HG03565 (cell line): ENCODE results near the gene C4orf50.
"Not testable (repeated sequence)": the region's sequence is repeated elsewhere in the genome, so short reads cannot be mapped to it uniquely, and the experiment has no call there.

Experiments used
- ATAC-seq: cut with Tn5 transposase; IDR thresholded peaks from one replicate; pipeline ENCODE4 v1.9.1; 2021; ENCODE audit warnings: mild to moderate bottlenecking, moderate library complexity; ENCODE audit not compliant: unreplicated experiment

Gene C4orf50

GRCh38 chr4:6019316-6020263 is 1.4 kb upstream of the C4orf50 start:
- no peak for ATAC-seq

DNA sequence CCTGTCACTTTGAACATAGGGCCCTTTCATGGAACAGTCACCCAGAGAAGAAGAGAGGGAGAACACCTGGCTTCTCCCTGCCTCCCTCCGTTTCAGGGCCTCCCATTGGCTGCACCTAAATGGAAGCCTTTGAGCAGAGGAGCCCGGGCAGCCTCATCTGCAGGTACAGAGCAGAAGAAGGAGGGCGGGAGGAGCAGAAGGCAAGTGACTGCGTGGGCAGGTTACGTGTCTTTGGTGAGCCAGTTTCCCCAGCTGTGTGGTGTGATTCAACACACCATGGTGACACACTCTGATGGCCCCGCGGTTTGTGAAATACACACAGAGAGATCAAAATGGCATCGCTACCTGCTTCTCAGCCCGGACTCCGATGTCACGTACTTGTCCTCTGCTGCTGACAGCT is 431 bp downstream of the C4orf50 start:
- no peak for ATAC-seq

DNA sequence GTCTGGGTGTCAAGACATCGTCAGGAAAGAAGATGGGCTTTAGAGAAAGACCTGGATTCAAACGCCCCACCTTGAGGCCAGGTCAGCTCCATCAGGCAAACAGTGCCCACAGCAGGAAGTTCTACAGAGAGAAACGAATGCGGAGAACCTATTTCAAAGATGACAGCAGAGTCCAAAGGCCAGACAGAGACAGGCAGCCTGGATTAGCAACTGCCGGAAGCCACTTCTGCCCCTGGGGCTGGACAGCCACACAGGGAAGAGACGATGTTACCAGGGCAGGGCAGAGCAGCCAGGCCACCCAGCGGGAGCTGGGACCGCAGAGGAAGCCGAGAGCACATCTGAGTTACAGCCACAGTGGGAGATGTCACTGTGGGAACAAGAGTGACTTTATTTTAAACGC is 1.2 kb downstream of the C4orf50 start:
- no peak for ATAC-seq

- ATAC-seq = no peak
These were observed 4.7 kb downstream of the C4orf50 start for GRCh38 chr4:6013564-6013963.

DNA sequence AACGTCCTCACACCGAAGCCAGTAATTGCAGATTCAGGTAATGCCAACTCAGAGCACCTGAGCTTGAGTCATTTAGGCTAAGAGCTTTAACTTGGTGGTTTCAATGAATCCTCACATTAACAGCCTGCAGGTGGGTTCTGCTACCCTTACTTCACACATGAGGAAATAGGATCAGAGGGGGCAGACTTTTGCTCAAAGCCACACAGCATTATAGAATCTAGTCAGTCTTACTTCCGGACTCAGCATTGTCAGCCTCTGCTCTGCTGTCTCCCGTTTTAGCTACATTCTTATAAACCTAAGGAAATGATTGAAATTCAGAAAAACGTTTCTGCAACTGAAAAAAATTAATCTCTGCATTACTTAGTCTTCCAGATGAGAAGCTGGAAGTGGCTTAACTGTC is 6.0 kb downstream of the C4orf50 start:
- no peak for ATAC-seq

DNA sequence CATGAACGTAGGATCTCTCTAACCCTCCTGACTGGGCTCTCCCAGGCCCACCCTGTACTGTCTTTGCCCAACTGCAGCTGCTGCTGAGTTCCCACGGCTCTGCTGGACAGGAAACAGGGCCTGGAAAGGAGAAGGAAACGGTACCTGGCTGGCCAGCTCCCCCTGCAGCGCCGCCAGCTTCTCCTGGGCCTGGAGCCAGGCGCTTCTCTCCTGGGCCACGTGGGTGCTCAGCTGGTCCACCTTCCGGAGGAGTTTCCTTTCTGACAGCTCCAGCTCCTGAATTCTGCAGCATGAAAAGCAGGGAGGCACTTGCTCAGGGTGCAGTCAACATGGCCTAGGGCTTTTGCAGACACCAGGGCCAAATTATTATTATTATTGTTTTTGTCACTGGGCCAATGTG is 6.5 kb downstream of the C4orf50 start:
- ATAC-seq = no peak

GRCh38 chr4:6011271-6011671 is 7.0 kb downstream of the C4orf50 start:
- ATAC-seq = no peak

DNA sequence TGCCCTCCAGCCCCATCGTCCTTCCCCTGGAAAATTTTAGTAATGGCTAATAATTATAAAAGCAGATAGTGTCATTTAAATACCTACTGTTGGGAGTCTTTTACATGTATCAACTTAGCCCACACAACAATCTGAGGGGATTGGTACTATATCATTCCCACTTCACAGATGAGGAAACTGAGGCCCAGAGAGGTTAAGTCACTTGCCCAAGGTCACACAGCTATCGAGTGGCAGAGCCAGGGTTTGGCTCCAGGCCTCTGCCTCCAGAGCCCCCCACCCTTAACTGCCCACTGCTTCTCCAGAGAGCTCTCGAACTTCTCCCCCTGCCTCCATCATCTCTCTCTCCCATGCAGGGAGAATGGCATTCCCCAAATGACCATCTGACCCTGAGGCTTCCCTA is 7.4 kb downstream of the C4orf50 start:
- ATAC-seq = no peak

DNA sequence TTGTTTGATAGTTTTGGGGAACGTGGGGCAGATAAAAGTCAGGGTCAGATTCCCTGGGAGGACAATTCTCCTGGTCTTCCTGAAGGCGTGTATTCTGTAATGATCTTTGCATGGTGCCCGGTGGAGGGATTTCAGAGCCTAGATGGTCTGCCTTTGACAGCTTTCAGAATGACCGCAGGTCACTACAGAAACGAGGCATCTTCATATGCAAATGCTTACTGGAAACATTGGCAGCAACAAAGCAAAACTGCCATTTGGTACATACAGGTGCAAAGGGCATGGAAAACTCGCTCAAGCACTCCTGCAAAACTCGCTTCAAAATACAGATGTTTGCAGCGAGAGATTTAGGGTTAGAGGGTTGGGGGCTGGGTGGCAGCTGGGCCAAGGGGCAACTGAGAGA is 8.8 kb downstream of the C4orf50 start:
- ATAC-seq = no peak

DNA sequence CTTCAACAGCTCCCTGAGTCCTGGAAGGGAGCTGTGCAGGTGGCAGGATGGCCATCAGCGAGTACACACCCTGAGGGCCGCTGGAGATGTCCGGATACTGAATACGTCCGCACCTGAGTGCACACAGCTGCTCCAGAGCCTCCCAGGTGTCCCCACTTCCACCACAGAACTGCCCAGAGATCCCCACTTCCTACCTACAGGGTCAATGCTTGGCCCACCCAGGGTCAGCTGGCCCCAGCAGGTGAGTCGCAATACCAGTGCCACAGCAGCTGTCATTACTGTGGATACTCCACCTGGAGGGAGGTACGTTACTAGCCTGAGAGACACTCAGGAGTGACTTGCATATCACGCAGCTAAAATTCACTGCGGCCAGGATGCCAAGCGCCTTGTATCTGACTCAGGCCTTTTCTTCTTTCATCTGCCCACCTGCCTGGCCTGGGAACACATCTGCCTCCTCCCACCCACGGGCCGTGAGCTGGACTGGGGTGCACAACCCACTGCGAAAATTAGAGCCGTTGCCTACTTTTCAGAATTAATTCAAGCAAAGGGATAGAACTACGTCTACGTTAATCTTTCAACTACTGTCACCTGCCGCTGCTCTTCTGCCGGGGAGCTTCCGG is 9.4 kb downstream of the C4orf50 start:
- no peak for ATAC-seq

DNA sequence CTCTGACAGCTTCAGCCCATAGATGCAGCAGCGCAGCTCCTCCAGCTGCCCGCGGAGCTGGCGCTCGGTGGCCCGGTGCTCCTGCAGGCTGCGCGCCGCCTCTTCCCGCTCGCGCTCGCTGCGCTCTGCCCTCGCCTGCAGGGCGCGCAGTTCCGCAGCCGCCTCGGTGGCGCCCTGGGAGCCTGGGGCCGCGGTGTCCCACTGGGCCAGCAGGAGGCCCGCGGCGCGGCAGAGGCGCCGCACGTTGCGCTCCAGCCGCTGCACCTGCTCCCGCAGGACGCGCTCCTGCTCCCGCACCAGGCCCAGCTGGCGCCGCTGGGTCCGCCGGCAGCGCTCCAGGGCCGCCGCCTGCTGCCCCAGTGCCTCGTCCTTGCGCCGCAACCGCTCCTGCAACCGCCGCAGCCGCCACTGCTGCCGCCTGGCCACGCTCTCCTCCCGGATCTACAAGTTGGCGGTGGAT is 10.1 kb downstream of the C4orf50 start:
- ATAC-seq = no peak

DNA sequence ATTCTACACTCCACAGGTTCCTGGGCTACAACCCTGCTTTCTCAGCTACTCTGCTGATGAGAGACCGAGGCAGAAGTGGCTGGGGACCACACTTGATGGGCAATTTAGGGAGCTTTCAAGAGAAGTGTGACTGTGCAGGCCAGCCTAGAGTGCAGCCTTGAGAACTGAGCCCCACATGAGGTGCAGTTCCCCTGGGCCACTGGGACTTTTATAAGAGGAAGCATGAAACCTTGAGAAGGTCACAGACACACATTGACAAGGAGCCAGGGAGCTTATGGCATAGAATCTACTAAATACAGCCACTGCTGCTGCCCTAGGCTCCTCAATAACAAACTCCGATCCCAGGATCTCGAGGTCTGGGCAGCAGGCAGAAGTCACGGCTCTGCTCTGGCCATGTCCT is 13.1 kb downstream of the C4orf50 start:
- no peak for ATAC-seq

GRCh38 chr4:6003485-6003884 is 14.7 kb downstream of the C4orf50 start:
- ATAC-seq = not testable (repeated sequence)

GRCh38 chr4:6002926-6003325 is 15.3 kb downstream of the C4orf50 start:
- no peak for ATAC-seq

GRCh38 chr4:6002492-6002833 is 15.8 kb downstream of the C4orf50 start:
- no peak for ATAC-seq

GRCh38 chr4:6001680-6002491 is 16.3 kb downstream of the C4orf50 start:
- no peak for ATAC-seq

DNA sequence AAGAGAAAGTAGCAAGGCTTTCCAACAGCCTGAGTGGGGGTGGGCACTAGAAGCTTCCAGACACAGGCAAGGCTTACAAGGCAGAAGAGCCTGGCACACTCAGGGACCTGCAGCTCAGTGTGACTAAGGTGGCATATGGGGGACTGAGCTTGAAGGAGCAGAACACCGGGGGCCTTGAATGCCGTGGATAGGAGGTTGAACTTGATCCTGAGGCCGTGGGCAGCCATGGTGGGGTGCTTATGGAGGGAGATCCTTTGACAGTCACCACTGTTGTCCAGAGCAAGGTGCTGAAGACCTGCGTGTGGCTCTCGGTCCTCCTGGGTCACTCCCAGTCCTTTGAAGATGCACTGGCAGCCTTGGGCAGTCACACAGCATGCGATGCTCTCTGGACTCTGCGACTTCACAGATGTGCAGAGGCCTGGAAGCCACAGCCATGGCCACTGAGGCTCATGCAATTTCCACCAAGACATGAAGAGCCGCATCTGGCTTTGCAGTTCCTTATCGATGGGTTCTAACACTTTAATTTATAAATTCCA is 18.3 kb downstream of the C4orf50 start:
- ATAC-seq = no peak

DNA sequence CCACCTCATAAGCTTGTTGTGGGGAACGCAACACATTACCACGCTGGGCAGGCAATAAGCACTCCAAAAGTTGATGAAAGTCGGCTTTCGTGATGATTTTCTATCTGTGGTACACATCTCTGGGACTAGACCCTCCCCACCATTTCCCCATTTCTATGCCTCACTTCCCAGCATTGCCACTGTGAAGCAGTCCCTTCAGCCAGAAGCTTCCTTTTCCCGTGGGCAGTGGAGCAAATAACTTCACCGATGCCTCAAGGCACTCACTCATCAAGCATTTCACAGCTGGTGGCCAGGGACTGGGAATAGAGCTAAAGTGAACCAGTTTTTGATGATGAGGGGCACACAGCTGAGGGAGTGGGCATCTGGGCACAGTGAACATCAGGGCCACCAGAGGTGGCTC is 18.9 kb downstream of the C4orf50 start:
- no peak for ATAC-seq

GRCh38 chr4:5998333-5998936 is 19.8 kb downstream of the C4orf50 start:
- ATAC-seq = peak; percentile 73

DNA sequence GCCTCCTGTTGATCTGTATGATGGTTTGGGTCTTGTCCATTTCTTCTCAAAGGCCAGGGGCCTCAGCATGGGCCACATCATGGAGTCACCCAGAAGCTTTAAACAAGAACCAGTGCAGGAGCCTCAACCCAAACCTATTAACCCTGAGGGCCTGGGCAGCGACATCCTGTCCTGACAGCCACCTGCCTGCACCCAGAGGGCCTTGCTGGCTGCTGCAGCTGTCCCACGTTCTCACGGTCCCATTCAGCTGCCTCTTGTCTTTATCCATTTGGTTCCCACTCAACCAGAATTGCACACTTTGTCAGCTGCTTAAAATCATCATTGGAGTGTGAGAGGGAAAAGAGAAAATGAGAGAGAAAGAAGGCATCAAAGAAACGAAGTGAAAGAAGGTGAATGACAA is 21.6 kb downstream of the C4orf50 start:
- ATAC-seq = no peak
